OCI-LY1 (cell line): ENCODE data around the gene GID4.

Source experiments
- H2AFZ ChIP-seq: fragments of 200-600 bp; sonication (generic), shearing (Covaris generic); 2 replicates; pipeline ENCODE4 v1.6.0; 2014; ENCODE audit warnings: antibody characterized with exemption, mild to moderate bottlenecking, low read length
- H3F3A ChIP-seq: fragments of 200-600 bp; sonication (generic), shearing (Covaris generic); 2 replicates; pipeline ENCODE4 v1.6.0; 2014; ENCODE audit warnings: mild to moderate bottlenecking, antibody characterized with exemption, low read length, moderate library complexity; ENCODE audit not compliant: insufficient read depth
- H3K27ac ChIP-seq: fragments of 200-600 bp; sonication (generic); 2 replicates; pipeline ENCODE4 v1.5.1; 2014; ENCODE audit warnings: low read length, mixed run types, mild to moderate bottlenecking, low read depth; ENCODE audit not compliant: poor library complexity, severe bottlenecking
- H3K27me3 ChIP-seq: fragments of 200-600 bp; sonication (generic); 2 replicates; pipeline ENCODE4 v1.6.0; 2014; ENCODE audit warnings: antibody characterized with exemption, mild to moderate bottlenecking, low read length, moderate library complexity; ENCODE audit not compliant: insufficient read depth
- H3K36me3 ChIP-seq: fragments of 200-600 bp; sonication (generic); 2 replicates; pipeline ENCODE4 v1.6.1; 2014; ENCODE audit warnings: mild to moderate bottlenecking, antibody characterized with exemption, low read length, moderate library complexity, mixed read lengths; ENCODE audit not compliant: insufficient read depth
- H3K4me1 ChIP-seq: fragments of 200-600 bp; sonication (generic); 2 replicates; pipeline ENCODE4 v1.5.1; 2014; ENCODE audit warnings: mild to moderate bottlenecking, low read length, moderate library complexity; ENCODE audit not compliant: insufficient read depth, severe bottlenecking
- H3K4me2 ChIP-seq: fragments of 200-600 bp; sonication (generic), shearing (Covaris generic); 2 replicates; pipeline ENCODE4 v1.6.1; 2014; ENCODE audit warnings: low read length
- H3K4me3 ChIP-seq: fragments of 200-600 bp; sonication (generic); 2 replicates; pipeline ENCODE4 v1.5.1; 2014; ENCODE audit warnings: low read length, low read depth, mild to moderate bottlenecking, mixed read lengths; ENCODE audit not compliant: poor library complexity, severe bottlenecking
- H3K79me2 ChIP-seq: fragments of 200-600 bp; shearing (Covaris generic); 2 replicates; pipeline ENCODE4 v1.6.1; 2016; ENCODE audit warnings: mixed run types, low read length, mixed read lengths; ENCODE audit not compliant: insufficient read depth
- H3K9ac ChIP-seq: fragments of 200-600 bp; sonication (generic), shearing (Covaris generic); 2 replicates; pipeline ENCODE4 v1.6.1; 2014; ENCODE audit warnings: mild to moderate bottlenecking, low read length, mixed read lengths
- H3K9me2 ChIP-seq: fragments of 200-600 bp; sonication (generic), shearing (Covaris generic); 2 replicates; pipeline ENCODE4 v1.6.1; 2014; ENCODE audit warnings: low read depth, mild to moderate bottlenecking, low read length, mixed read lengths
- H3K9me3 ChIP-seq: fragments of 200-600 bp; shearing (Covaris generic); 2 replicates; pipeline ENCODE4 v1.6.1; 2014; ENCODE audit warnings: low read length, mixed read lengths
- H4K20me1 ChIP-seq: fragments of 200-600 bp; sonication (generic), shearing (Covaris generic); 2 replicates; pipeline ENCODE4 v1.6.0; 2016; ENCODE audit warnings: mild to moderate bottlenecking, low read length; ENCODE audit not compliant: insufficient read depth
- EZH2 ChIP-seq: fragments of 200-600 bp; sonication (generic), shearing (Covaris generic); IDR thresholded peaks from 2 replicates; pipeline ENCODE4 v1.8.0; 2017; ENCODE audit warnings: borderline replicate concordance, mixed run types, mild to moderate bottlenecking, antibody characterized with exemption, low read length, moderate library complexity, mixed read lengths
- TF ChIP-seq, protein P1 (sequence below): fragments of 200-600 bp; sonication (generic), shearing (Covaris generic); IDR thresholded peaks from 2 replicates; pipeline ENCODE4 v1.5.1; 2017; ENCODE audit warnings: mild to moderate bottlenecking, antibody characterized with exemption, low read length, moderate library complexity, mixed read lengths

GID4 gene

DNA sequence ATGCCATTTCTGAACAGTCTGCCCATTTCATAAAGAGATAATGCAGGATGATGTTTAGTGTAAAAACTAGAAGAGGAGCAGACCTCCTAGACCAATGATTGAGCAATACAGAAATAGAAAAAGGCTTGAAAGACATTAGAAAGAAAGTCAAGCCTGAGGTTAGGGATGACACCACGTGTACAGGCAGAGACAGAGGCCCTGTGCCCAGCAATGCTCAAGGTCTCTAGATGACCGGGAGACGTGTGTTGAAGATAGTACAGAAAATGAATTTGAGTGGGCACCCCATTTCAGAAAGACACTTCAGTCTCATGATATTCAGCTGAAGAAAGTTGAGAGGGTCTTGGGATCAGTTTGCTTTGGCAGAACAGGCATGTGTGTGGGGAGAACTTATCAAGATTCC is 5.4 kb downstream of the GID4 start:
- TF ChIP-seq, protein P1, sequence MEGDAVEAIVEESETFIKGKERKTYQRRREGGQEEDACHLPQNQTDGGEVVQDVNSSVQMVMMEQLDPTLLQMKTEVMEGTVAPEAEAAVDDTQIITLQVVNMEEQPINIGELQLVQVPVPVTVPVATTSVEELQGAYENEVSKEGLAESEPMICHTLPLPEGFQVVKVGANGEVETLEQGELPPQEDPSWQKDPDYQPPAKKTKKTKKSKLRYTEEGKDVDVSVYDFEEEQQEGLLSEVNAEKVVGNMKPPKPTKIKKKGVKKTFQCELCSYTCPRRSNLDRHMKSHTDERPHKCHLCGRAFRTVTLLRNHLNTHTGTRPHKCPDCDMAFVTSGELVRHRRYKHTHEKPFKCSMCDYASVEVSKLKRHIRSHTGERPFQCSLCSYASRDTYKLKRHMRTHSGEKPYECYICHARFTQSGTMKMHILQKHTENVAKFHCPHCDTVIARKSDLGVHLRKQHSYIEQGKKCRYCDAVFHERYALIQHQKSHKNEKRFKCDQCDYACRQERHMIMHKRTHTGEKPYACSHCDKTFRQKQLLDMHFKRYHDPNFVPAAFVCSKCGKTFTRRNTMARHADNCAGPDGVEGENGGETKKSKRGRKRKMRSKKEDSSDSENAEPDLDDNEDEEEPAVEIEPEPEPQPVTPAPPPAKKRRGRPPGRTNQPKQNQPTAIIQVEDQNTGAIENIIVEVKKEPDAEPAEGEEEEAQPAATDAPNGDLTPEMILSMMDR, result no peak
- no peak for TF ChIP-seq EZH2
- no peak overlapping the region for H3K4me2 ChIP-seq
- H3K4me3 ChIP-seq, result no peak overlapping the region
- no peaks in the 10 kb centered on the region for H3F3A ChIP-seq
- no peaks in the 10 kb centered on the region for H4K20me1 ChIP-seq
- H3K27me3 ChIP-seq, result no peaks in the 10 kb centered on the region
- H3K36me3 ChIP-seq, result peaks cover 28% of the 10 kb centered on the region
- H3K9me3 ChIP-seq, result no peaks in the 10 kb centered on the region
- H2AFZ ChIP-seq, result no peak overlapping the region
- H3K9ac ChIP-seq, result no peak overlapping the region
- peaks cover 44% of the 10 kb centered on the region for H3K4me1 ChIP-seq
- H3K79me2 ChIP-seq, result peaks cover 4% of the 10 kb centered on the region; the same call in 1 of the 2 replicates
- no peak overlapping the region for H3K27ac ChIP-seq
- no peaks in the 10 kb centered on the region for H3K9me2 ChIP-seq

DNA sequence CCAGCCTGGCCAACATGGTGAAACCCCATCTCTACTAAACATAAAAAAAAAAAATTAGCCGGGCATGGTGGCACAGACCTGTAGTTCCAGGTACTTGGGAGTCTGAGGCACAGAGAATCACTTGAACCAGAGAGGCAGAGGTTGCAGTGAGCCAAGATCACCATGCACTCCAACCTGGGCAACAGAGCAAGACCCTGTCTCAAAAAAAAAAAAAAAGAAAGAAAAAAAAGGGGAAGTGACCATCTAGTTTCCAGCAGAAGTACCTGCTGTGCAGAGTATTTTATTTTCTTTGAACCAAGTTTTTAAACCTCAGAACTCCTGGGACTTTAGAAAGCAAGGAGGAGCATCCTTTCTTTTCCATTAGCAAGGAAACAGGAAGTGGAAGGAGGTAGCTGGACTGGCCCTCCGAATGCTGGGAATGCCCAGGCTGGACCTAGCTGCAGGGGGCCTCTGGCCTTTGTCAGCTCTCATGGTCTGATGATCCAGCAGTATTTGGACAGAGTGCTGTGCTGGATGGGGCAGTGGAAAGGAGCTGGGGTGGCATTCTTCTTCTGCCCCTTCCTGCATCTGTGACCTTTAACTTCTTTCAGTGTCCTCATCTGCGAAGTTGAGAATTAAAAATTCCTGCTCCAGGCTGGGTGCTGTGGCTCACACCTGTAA is 6.6 kb downstream of the GID4 start:
- no peaks in the 10 kb centered on the region for H3F3A ChIP-seq
- H4K20me1 ChIP-seq, result no peaks in the 10 kb centered on the region
- H3K79me2 ChIP-seq, result no peaks in the 10 kb centered on the region
- peaks cover 34% of the 10 kb centered on the region for H3K36me3 ChIP-seq
- no peaks in the 10 kb centered on the region for H3K9me2 ChIP-seq
- H3K9me3 ChIP-seq, result no peaks in the 10 kb centered on the region
- peak overlapping the region; percentile 23 for H3K27ac ChIP-seq
- H3K9ac ChIP-seq, result no peak overlapping the region
- TF ChIP-seq EZH2, result no peak
- TF ChIP-seq, protein P1, result no peak
- H3K4me3 ChIP-seq, result no peak overlapping the region
- no peak overlapping the region for H2AFZ ChIP-seq
- H3K4me1 ChIP-seq, result peaks cover 35% of the 10 kb centered on the region
- H3K4me2 ChIP-seq, result no peak overlapping the region
- H3K27me3 ChIP-seq, result no peaks in the 10 kb centered on the region

DNA sequence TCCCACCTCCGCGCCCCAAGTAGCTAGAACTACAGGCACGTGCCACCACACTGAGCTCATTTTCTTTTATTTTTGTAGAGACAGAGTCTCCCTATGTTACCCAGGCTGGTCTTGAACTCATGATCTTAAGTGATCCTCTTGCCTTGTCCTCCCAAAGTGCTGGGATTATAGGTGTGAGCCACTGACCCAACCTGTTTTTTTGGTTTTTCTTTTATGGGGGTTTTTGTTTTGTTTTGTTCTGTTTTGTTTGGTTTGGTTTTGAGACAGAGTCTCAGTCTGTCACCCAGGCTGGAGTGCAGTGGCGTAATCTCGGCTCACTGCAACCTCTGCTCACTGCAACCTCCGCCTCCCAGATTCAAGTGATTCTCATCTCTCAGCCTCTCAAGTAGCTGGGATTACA is 16.4 kb downstream of the GID4 start:
- no peaks in the 10 kb centered on the region for H4K20me1 ChIP-seq
- H3K9ac ChIP-seq, result no peak overlapping the region
- no peak overlapping the region for H3K4me2 ChIP-seq
- H2AFZ ChIP-seq, result no peak overlapping the region
- peaks cover 35% of the 10 kb centered on the region for H3K36me3 ChIP-seq
- no peak overlapping the region for H3K4me3 ChIP-seq
- no peaks in the 10 kb centered on the region for H3K9me3 ChIP-seq
- no peaks in the 10 kb centered on the region for H3K9me2 ChIP-seq
- TF ChIP-seq, protein P1, result no peak
- TF ChIP-seq EZH2, result no peak
- no peaks in the 10 kb centered on the region for H3K79me2 ChIP-seq
- H3K27me3 ChIP-seq, result no peaks in the 10 kb centered on the region
- no peaks in the 10 kb centered on the region for H3F3A ChIP-seq
- H3K27ac ChIP-seq, result no peak overlapping the region
- peaks cover 17% of the 10 kb centered on the region for H3K4me1 ChIP-seq
